Transverse colon (tissue), 4 donors: ENCODE results near the gene HTRA1. TPM values are rescaled to one million over a fixed set of nuclear protein-coding genes. Genes with fewer than 3 reads are reported as not detected.

ENCODE experiments used
- DNase-seq: peaks from one replicate; pipeline ENCODE4 v3.0.0-alpha.2; 2019
- H3K27ac ChIP-seq, 4 donors: fragments of 200-600 bp; sonication (generic); 2 replicates each; pipeline ENCODE4 v1.5.1; 2016 to 2018; ENCODE audit warnings: inconsistent platforms in 4 of 4
- H3K27me3 ChIP-seq: fragments of 200-600 bp; sonication (generic); 2 replicates; pipeline ENCODE4 v1.5.1; 2017; ENCODE audit warnings: inconsistent platforms
- H3K36me3 ChIP-seq, 4 donors: fragments of 200-600 bp; sonication (generic); 2 replicates each; pipeline ENCODE4 v1.5.1; 2017 to 2019; ENCODE audit warnings: inconsistent platforms in 4 of 4
- H3K4me1 ChIP-seq, 4 donors: fragments of 200-600 bp; sonication (generic); 2 replicates each; pipeline ENCODE4 v1.5.1; 2017 to 2020; ENCODE audit warnings: inconsistent platforms in 4 of 4
- H3K4me3 ChIP-seq, 4 donors: fragments of 200-600 bp; sonication (generic); 1 replicate in 1 of 4; 2 replicates in 3 of 4; pipeline versions ENCODE4 v1.5.1 to v1.6.1; 2017 to 2019; ENCODE audit warnings: inconsistent platforms in 4 of 4
- H3K9me3 ChIP-seq, 2 donors: fragments of 200-600 bp; sonication (generic); 2 replicates each; pipeline ENCODE4 v1.5.1; 2017 to 2019; ENCODE audit warnings: inconsistent platforms in 2 of 2
- EP300 ChIP-seq: sonication (generic); formaldehyde crosslinking; IDR thresholded peaks from one replicate; pipeline ENCODE4 v1.6.1; 2017; ENCODE audit warnings: antibody characterized with exemption, low read depth
- POLR2A ChIP-seq: fragments of 450-650 bp; IDR thresholded peaks from one replicate; pipeline ENCODE4 v1.6.1; 2016; ENCODE audit warnings: antibody characterized with exemption, mild to moderate bottlenecking, moderate library complexity
- POLR2AphosphoS5 ChIP-seq, 3 donors: sonication (generic); formaldehyde crosslinking; IDR thresholded peaks; one replicate each; pipeline ENCODE4 v1.6.1; 2016; ENCODE audit warnings: antibody characterized with exemption in 3 of 3
- WGBS, 2 donors: methylation state at CpG; one replicate each; pipeline ENCODE4 v1.1.5; 2018; ENCODE audit warnings: low coverage in 1 of 2; 5-methylcytosine and 5-hydroxymethylcytosine counted together
- in situ Hi-C, 4 donors: fragments of 200-750 bp; cut with MboI; loops; one replicate each; pipeline versions ENCODE4 v1.15.0 to v1.15.1; 2017; ENCODE audit warnings: low sequenced_read_pairs in 3 of 4, low pct_ligation_motif_present in 1 of 4, low pct_unique_long_range_greater_than_20kb in 1 of 4
- intact Hi-C: fragments of 100-400 bp; cut with DNase I; formaldehyde crosslinking; loops from one replicate; pipeline ENCODE4 v1.15.1; 2023; ENCODE audit warnings: low total_unique reads
- total RNA-seq, 4 donors: library from RNA; depleted of rRNA; stranded (reverse); fragments of >200 nt; gene quantifications; one replicate each; pipeline ENCODE4 v1.1.0, GENCODE V29; 2016
- TF ChIP-seq, protein P1 (sequence below), 5 experiments: fragments of 200-600 bp in 3 of 5; fragments of 450-650 bp in 2 of 5; sonication (generic) in 3 of 5; IDR thresholded peaks; 1 replicate in 2 of 5; 2 replicates in 3 of 5; pipeline ENCODE4 v1.5.1; 2016 to 2017; ENCODE audit warnings: antibody characterized with exemption in 5 of 5, inconsistent platforms in 3 of 5, mild to moderate bottlenecking in 2 of 5, moderate library complexity in 1 of 5

The HTRA1 gene
- total RNA-seq, 4 donors from 2014 or later, result 7.9 to 103 (median 31.2) TPM

DNA sequence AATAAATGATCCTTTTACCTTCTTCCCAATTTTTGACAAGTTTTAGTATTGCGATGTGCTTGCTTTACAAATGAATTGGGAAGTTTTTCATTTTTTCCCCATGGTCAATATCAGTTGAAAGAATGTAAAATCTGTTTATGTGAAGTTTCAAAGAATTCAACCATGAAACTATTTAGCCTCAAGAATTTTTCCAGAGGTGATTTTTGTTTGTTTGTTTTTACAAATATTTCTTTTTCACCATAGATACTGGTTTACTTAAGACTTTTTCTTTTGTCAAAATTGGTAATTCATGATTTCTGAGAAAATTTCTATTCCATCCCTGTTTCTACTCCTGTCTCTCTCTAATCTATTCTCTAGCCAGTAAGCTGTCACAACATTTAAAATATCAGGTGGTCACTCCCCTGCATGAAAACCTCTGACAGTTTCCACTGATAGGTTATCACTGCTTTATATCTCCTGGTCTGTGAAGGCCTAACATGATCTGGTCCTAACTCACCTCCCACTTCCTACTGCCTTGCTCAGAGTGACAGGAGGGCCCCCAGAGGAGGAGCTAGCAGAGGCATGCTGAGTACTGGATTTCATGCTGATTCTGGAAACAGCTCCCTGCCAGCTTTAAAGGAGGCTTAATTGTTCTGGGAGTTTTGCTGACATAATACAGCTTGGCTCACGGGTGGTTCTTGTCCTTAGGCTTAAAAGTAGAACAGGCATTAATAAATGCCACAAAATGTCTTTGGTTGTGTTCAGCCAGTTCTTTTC lies 14.5 kb upstream of the HTRA1 start:
- Histone ChIP-seq H3K27me3 (no peaks in the 10 kb centered on the region), H3K27ac (no peak overlapping the region), H3K36me3 (no peaks in the 10 kb centered on the region), H3K4me1 (no peaks in the 10 kb centered on the region), H3K4me3 (no peak overlapping the region), H3K9me3 (no peaks in the 10 kb centered on the region)
- intact Hi-C loops (no loop called here), in situ Hi-C loops (loop anchor here in 2 of 4 donors (10.0 to 25.0 kb wide), 2 partner anchors 118 to 160 kb away; partner anchors contain the start of gene DMBT1 (in 1 of the 2))
- no peak for DNase-seq
- TF ChIP-seq EP300 (no peak), POLR2AphosphoS5 (IDR thresholded peaks at IDR 0.05) (no peak), POLR2A (no peak)
- TF ChIP-seq, protein P1, sequence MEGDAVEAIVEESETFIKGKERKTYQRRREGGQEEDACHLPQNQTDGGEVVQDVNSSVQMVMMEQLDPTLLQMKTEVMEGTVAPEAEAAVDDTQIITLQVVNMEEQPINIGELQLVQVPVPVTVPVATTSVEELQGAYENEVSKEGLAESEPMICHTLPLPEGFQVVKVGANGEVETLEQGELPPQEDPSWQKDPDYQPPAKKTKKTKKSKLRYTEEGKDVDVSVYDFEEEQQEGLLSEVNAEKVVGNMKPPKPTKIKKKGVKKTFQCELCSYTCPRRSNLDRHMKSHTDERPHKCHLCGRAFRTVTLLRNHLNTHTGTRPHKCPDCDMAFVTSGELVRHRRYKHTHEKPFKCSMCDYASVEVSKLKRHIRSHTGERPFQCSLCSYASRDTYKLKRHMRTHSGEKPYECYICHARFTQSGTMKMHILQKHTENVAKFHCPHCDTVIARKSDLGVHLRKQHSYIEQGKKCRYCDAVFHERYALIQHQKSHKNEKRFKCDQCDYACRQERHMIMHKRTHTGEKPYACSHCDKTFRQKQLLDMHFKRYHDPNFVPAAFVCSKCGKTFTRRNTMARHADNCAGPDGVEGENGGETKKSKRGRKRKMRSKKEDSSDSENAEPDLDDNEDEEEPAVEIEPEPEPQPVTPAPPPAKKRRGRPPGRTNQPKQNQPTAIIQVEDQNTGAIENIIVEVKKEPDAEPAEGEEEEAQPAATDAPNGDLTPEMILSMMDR (IDR thresholded peaks at IDR 0.05), result no peak
- WGBS, 2 donors, result 75 to 77% methylated on average over 2 of the region's 2 CpGs

DNA sequence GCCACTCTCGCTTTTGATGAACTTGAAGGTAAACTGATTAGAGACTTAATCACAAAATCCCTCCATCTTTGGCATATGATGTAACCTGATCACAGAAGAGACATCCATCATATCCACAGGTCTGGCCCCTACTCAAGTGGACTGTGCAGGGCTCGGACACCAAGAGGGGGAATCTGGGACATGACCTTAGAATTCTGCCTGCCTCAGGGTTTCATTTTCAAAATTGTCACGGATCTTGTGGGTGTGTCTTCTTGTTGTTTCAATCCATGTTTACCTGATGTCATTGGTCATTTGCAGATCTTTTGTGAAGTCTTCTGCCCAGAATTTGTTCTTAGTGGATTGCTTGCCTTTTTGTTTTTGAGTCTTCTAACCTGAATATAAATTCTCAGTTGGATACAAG lies 12.8 kb upstream of the HTRA1 start:
- WGBS, 2 donors, result 66 to 73% methylated on average over 2 to 3 of the region's 3 CpGs
- Histone ChIP-seq H3K36me3 (no peaks in the 10 kb centered on the region), H3K4me3 (no peak overlapping the region), H3K27ac (no peak overlapping the region), H3K27me3 (no peaks in the 10 kb centered on the region), H3K9me3 (no peaks in the 10 kb centered on the region), H3K4me1 (no peaks in the 10 kb centered on the region)
- TF ChIP-seq EP300 (no peak), POLR2AphosphoS5 (IDR thresholded peaks at IDR 0.05) (no peak), POLR2A (no peak)
- TF ChIP-seq, protein P1 (IDR thresholded peaks at IDR 0.05), result no peak
- in situ Hi-C loops (loop anchor here in 2 of 4 donors (10.0 to 25.0 kb wide), 2 partner anchors 116 to 161 kb away; partner anchors contain the start of gene DMBT1 (in 1 of the 2)), intact Hi-C loops (no loop called here)
- DNase-seq, result no peak

DNA sequence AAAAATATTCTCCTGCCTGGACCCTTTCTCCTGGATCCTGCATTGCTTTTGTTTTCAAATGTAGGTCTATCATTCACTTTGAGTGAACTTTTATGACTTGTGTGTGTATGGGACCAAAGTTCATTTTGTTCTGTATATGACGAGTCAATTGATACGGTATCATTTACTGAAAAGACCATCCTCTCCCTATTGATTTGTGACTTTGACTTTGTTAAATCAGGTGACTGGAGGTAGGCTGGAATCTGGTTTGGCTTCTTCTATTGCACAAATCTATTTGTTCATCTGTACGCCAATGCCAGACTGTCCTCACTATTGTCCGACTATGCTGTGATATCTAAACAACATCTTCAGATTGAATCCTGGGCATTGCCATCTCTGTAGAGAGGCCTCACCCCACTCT lies 12.2 kb upstream of the HTRA1 start:
- TF ChIP-seq POLR2A, result no peak
- TF ChIP-seq, protein P1 (IDR thresholded peaks at IDR 0.05), result no peak
- TF ChIP-seq EP300, result no peak
- TF ChIP-seq POLR2AphosphoS5 (IDR thresholded peaks at IDR 0.05), result no peak
- Histone ChIP-seq H3K36me3 (no peaks in the 10 kb centered on the region), H3K4me1 (no peaks in the 10 kb centered on the region), H3K4me3 (no peak overlapping the region), H3K9me3 (no peaks in the 10 kb centered on the region), H3K27me3 (no peaks in the 10 kb centered on the region), H3K27ac (no peak overlapping the region)
- DNase-seq, result no peak
- WGBS, 2 donors, result 40 to 71% methylated on average over 2 to 4 of the region's 4 CpGs
- in situ Hi-C loops (loop anchor here in 2 of 4 donors (10.0 to 25.0 kb wide), 2 partner anchors 116 to 162 kb away; partner anchors contain the start of gene DMBT1 (in 1 of the 2)), intact Hi-C loops (no loop called here)

DNA sequence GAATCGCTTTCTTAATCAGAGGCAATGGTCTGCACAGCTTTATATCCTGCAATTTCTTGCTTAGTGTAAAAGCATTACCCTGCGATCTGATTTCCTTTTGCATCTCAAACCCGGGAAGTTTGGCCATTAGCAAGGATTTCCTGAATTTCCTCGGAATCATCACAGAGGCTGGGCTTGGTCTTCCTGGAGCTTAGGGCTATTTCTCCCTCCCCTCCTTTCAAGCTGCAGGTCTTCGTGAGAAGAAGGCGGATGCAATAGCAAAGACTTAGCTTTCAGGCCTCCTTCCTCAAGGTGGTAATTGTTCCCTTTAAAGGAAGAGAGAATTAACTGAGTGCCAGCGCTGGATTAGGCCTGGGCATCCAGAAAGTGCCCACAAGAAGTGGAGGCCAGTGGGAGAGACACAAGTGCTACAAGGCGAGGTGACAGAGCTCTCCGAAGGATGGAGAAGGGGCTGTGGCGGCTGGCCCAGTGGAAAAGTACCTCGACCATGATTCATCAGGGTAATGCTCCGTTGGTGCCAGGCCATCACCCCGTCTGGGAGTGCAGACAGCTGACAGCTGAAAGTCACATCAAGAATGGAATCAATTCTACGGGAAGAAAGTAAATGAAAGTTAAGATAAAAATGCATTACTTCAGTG lies 10.9 kb upstream of the HTRA1 start:
- Histone ChIP-seq H3K9me3 (no peaks in the 10 kb centered on the region), H3K4me1 (no peaks in the 10 kb centered on the region), H3K36me3 (no peaks in the 10 kb centered on the region), H3K27me3 (no peaks in the 10 kb centered on the region), H3K27ac (no peak overlapping the region), H3K4me3 (no peak overlapping the region)
- TF ChIP-seq, protein P1 (IDR thresholded peaks at IDR 0.05), result no peak
- no peak for TF ChIP-seq POLR2A
- TF ChIP-seq EP300, result no peak
- no peak for TF ChIP-seq POLR2AphosphoS5 (IDR thresholded peaks at IDR 0.05)
- in situ Hi-C loops (no loop called here), intact Hi-C loops (loop anchor here (5.0 kb wide), 1 partner anchor 122 kb away; no protein-coding TSS in a partner anchor)
- WGBS, 2 donors, result 84 to 100% methylated on average over 1 to 14 of the region's 14 CpGs
- no peak for DNase-seq
